Transverse colon (tissue), 3 donors: ENCODE results near the gene SPDYE16.
"Not testable (repeated sequence)": the region's sequence is repeated elsewhere in the genome, so short reads cannot be mapped to it uniquely, and the experiment has no call there.

Experiments used
- EP300 ChIP-seq: sonication (generic); formaldehyde crosslinking; IDR thresholded peaks from one replicate; pipeline ENCODE4 v1.6.1; 2017; ENCODE audit warnings: antibody characterized with exemption, low read depth
- TF ChIP-seq, protein P1 (sequence below), 5 experiments: fragments of 200-600 bp in 3 of 5; fragments of 450-650 bp in 2 of 5; sonication (generic) in 3 of 5; IDR thresholded peaks; 1 replicate in 2 of 5; 2 replicates in 3 of 5; pipeline ENCODE4 v1.5.1; 2016 to 2017; ENCODE audit warnings: antibody characterized with exemption in 5 of 5, inconsistent platforms in 3 of 5, mild to moderate bottlenecking in 2 of 5, moderate library complexity in 1 of 5

DNA sequence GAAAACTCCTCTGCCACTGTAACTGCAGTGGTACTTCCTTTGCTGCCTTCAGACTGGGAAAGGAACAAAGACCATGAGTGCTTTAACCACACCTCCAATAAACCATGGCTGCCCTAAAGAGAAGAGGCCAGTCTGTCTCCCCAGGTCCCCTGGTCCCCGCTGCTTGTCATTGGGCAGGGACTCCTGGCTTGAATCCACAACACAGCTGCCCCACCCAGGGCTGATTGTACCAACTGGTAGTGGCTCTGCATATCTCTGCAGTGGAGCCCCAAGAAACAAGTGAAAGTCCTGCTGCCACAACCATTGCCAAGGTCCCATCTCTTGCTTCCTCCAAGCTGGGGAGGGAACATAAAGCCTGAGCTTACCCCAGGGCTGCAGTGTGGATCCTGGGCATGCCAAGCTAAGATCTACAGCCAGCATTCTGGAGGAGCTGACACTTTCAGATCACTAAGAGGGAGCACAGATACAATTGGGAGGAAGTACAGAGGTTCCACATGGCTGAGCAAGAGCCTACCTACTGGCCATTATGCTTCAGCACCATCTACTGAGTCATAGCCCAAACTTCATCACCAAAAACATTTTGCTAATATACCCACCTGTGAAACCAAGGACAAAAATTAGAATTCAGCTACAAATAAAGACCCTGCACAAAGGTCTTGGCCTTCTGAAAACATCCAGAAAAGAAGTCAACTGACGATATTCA, 48.7 kb upstream of the SPDYE16 start:
- TF ChIP-seq, protein P1, sequence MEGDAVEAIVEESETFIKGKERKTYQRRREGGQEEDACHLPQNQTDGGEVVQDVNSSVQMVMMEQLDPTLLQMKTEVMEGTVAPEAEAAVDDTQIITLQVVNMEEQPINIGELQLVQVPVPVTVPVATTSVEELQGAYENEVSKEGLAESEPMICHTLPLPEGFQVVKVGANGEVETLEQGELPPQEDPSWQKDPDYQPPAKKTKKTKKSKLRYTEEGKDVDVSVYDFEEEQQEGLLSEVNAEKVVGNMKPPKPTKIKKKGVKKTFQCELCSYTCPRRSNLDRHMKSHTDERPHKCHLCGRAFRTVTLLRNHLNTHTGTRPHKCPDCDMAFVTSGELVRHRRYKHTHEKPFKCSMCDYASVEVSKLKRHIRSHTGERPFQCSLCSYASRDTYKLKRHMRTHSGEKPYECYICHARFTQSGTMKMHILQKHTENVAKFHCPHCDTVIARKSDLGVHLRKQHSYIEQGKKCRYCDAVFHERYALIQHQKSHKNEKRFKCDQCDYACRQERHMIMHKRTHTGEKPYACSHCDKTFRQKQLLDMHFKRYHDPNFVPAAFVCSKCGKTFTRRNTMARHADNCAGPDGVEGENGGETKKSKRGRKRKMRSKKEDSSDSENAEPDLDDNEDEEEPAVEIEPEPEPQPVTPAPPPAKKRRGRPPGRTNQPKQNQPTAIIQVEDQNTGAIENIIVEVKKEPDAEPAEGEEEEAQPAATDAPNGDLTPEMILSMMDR (IDR thresholded peaks at IDR 0.05): not testable (repeated sequence)
- not testable (repeated sequence) for TF ChIP-seq EP300
